ENCODE measurements around the gene CDK4.
"Not testable (repeated sequence)": the region's sequence is repeated elsewhere in the genome, so short reads cannot be mapped to it uniquely, and the experiment has no call there.

Gene CDK4

DNA sequence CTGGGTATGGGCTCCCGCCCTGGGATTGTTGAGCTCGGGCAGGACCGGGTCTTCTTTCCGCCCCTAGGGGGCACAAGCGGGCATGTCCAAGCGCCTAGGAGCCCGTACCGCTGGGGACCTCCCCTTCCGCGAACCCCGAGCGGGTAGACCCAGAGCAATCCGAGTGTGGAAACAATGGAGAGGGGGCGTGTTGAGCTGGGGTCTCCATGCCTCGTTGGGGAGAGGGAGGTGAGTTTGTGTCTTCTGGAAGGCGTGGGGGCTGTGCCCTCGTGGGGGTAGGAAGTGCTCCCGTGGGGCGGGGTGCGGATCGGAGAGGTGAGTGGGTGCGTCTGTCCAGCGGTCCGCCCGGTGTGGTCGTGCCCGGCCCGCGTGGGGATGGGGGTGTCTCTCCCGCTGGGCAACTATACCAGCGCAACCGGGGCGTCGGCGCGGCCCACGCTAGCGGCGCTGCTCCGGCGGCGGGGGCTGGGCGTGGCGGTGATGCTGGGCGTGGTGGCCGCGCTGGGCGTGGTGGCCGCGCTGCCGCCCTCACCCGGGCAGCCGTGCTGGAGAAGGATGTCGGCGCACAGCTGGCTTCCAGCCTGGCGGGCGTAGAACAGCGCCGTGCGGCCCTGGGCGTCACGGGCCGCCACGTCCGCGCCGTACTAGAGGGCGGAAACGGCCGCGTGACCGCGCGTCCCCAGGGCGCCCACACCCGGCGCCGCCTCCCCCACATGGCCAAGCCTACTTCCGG lies 25.8 kb downstream of the CDK4 start:
- no peak for DNase-seq (ENCODE audit: low read depth in 2 of 2)

DNA sequence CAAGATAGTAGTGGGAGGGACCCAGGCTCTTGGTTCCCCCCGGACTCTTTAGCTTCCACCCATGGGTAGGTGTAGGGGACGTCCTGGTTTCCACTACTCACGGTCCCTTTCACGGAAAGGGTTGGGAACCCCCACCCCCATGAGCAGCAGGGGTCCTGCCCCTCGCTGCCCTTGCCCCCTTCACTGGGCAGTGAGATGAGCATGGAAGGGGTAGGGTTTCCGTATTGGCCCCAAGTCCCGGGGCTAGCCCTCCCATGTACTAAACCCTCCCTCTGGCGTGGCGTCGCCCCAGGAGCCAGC lies 26.3 kb downstream of the CDK4 start:
- no peak for DNase-seq (ENCODE audit: low read depth in 2 of 2)

DNA sequence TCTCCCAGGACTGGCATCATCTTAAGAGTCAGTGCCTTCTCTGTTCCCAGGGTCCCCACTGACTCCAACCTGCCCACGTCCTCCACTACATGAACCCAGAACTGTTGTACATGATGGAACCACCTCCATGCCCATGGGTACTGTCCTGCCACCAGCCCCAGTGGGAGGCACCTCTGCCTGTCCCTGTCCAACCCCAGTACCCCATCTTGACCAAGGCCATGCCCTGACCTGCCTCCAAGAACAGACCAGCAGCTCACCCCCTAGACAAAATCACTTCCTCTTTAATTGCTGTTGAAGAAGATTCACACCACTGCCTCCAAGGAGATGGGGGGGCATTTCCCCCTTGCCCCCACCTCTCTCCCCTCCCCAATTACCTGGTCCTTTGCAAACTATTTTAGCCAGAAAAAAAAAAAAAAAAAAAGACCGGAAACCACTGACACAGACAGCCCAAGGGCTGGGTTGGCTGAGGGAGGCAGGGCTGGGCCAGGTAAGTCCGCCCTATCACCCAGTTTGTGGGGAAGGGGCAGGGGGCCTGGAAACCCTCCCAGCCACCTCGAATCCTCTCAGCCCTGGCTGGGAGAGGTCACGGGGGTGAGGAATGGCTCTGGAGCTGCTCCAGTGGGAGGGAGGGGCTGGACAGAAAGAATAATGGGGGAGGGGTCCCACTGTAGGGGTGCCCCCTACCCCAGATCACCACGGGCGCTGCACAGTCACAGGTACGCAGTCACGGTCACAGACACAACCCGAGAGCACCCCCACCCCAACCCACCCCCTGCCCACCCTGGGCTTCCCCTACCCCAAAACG lies 27.0 kb downstream of the CDK4 start:
- no peak for DNase-seq (ENCODE audit: low read depth in 2 of 2)

DNA sequence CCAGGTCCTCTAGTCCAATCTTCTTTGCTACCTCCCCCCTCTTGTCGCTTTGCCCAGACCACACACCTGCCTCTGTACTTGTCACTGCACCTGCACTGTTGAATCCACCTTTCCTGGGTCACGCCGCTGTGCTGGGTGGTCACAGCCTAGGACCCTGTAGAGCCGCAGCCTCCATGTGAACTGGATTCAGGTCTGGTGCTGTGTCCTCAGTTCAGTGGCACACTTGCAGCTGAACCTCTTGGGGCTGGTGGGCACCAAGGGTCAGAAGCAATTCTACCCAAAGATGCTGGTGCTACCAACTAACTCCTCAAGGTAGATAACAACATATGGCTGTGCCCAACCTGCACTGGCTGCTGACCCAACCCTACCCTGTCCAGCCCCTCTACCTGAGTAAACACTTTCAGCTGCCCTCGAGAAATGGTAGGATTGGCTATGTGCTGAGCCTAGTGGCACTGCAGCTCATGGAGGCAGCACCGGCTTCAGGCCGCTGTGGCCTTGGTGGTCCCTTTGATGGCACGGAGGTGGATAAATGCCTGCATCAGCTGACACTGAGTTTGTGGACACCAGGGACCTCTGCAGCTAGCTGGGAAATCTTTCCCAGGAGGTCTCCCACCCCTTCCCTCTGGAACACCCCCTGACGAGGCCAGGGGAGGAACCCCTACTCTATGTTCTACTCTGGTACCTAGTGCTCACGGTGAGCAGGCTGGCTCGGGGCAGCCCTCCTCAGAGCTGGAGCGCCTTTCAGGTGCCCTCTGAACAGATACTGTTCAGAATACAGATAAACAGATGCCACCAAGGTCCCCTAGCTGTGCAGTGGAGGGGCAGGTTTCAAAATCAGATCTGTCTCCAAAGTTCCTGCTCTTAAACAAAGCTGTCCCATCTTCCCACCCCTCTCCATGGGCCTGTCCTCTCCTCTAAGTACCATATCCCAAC lies 27.8 kb downstream of the CDK4 start:
- no peak for DNase-seq (ENCODE audit: low read depth in 2 of 2)

DNA sequence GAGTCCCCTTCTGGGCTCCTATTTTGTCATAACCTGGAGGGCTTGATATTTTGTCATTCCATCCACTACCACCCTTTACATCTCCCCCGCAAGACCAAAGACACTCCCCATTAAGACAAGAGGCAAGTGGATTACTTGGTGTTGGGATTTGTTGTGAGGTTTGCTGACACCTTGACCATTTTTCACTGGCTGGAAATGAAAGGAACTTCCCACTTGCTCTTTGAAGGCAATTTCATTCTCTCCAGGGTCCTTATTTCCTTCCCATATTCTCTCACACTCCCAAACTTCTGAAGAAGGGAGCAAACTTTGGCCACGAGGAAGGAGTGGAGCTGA lies 28.5 kb downstream of the CDK4 start:
- no peak for DNase-seq (ENCODE audit: low read depth in 2 of 2)

DNA sequence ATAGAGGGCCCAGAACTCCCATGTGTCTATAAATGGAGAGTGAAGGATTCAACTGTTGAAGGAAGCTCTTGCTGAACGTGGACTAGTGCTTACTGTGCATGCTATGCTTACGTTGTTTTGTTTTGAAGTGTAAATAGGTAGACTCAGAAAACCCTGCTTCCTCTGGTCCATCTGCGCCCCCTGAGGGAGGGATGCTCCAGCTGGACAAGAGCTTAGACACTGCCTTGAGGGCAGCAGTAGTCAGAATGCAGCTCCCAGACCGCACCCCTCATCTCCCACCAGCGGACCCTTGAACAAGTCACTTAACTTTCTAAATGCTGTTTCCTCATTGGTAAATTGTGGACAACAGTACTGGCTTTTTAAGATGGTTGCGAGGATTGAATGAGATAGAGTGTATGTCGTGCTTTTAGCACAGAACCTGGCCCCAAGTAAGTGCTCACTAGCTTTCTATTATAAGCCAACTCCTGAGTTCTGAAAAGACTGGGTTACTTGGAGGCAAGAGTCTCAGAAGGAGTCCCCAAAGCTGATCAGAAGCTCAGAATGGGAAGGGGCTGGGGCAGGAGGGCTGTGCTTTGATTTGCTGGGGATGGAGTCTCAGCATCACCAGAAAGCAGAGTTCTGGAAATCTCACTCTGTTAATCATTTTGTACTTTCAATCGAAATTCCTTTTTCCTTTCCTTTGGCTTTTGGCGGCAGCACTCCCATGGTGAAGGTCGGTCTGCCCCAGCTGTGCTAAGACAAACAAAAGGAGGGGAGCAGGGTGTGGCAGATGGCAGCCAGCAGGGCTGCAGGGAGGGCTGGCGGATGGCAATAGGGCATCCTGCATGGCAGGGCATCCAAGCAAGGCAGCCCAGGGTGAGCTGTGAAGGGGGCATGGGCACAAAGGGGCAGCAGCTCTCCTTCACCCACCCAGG lies 29.1 kb downstream of the CDK4 start:
- DNase-seq (ENCODE audit: low read depth in 2 of 2): no peak

DNA sequence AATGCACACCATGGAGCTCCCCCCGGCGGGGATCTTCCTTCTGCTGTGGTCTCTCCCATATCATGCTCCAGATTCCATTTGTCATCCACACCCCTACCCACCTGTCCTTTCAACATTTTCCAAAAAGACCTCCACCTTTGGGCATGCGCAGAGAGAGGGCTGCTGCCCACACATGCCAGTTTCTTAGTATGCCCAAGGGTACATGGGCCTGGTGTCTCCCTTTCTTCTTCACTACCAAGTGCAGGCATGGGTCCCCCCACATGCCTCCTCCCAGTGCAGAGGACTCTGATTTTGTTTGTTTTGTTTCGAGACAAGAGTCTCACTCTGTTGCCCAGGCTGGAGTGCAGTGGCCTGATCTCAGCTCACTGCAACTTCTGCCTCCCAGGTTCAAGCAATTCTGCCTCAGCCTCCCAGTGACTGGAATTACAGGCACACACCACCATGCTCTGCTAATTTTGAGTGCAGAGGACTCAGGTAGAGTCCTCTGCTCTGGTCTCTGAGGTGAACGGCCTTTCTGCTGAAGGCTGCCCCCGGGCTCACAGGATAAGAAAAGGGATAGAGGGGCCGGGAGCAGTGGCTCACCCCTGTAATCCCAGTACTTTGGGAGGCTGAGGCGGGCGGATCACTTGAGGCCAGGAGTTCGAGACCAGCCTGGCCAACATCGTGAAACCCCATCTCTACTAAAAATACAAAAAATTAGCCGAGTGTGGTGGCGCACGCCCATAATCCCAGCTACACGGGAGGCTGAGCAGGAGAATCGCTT lies 30.1 kb downstream of the CDK4 start:
- DNase-seq (ENCODE audit: low read depth in 2 of 2): not testable (repeated sequence)

DNA sequence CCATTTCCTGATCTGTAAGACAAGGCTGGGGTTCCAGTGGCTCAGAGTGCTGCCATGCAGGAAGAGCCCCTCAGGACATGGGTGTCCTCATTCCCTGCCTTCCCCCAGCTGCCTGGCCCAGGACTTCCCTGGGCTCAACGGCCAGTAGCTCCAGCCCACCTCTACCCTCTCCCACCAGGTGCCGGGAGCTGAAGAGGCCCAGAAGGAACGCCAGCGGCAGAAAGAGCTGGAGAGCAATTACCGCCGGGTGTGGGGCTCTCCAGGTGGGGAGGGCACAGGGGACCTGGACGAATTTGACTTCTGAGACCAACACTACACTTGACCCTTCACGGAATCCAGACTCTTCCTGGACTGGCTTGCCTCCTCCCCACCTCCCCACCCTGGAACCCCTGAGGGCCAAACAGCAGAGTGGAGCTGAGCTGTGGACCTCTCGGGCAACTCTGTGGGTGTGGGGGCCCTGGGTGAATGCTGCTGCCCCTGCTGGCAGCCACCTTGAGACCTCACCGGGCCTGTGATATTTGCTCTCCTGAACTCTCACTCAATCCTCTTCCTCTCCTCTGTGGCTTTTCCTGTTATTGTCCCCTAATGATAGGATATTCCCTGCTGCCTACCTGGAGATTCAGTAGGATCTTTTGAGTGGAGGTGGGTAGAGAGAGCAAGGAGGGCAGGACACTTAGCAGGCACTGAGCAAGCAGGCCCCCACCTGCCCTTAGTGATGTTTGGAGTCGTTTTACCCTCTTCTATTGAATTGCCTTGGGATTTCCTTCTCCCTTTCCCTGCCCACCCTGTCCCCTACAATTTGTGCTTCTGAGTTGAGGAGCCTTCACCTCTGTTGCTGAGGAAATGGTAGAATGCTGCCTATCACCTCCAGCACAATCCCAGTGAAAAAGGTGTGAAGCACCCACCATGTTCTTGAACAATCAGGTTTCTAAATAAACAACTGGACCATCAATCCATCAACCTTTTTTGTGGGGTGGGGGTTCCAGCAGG lies 31.2 kb downstream of the CDK4 start:
- no peak for DNase-seq (ENCODE audit: low read depth in 2 of 2)

DNA sequence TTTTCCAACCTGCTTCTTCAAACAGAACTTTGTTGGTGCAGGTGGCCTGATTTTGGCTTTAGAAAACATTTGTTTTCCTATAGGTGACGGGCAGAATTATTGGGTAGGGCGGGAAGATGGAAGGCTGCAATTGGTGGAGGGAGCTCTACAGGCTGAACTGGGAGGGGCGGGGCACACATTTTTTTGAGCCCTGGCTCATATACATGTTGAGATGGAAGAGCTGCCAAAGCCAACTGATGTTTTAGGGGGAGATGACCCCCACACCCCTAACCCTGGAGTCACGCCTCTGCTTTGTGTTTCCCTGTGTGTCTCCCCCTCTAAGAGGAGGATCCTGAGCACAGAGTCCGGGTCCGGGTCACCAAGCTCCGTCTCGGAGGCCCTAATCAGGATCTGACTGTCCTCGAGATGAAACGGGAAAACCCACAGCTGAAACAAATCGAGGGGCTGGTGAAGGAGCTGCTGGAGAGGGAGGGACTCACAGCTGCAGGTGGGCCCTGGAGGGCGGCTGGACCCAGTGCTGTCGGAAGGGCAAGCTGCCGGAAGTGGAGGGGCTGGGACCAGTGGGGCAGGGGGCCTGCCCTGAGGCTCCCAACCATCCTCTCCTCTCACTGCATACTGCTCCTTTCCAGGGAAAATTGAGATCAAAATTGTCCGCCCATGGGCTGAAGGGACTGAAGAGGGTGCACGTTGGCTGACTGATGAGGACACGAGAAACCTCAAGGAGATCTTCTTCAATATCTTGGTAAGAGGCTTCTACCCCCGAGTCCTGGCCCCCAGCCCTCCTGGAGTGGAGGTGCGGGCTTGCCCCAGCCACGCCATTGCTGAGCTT lies 32.1 kb downstream of the CDK4 start:
- no peak for DNase-seq (ENCODE audit: low read depth in 2 of 2)

DNA sequence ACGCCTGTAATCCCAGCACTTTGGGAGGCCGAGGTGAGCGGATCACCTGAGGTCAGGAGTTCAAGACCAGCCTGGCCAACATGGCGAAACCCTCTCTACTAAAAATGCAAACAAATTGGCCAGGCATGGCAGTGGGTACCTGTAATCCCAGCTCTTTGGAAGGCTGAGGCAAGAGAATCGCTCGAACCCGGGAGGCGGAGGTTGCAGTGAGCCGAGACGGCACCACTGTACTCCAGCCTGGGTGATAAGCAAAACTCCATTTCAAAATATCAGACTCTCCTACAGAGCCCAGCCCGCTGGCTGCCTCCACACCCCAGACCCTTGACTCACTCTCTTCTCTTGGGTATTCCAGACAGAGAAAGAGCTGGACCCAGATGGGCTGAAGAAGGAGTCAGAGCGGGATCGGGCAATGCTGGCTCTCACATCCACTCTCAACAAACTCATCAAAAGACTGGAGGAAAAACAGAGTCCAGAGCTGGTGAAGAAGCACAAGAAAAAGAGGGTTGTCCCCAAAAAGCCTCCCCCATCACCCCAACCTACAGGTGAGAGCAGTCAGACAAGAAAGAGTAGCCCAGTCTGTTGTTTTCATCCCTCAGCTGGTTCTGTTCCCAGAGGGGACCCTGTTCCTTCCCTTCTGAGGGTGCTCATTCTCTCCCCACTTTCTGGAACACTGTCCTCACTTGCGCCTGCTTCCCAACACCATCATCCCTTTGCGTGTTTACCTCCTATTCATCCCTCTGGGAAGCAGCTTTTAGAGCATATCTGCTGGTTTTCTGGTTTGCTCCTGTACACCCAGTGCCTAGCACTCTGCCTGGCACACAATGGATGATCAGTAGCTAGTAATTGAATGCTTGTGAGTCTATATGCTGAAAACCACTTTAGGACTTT lies 33.2 kb downstream of the CDK4 start:
- DNase-seq (ENCODE audit: low read depth in 2 of 2): no peak

DNA sequence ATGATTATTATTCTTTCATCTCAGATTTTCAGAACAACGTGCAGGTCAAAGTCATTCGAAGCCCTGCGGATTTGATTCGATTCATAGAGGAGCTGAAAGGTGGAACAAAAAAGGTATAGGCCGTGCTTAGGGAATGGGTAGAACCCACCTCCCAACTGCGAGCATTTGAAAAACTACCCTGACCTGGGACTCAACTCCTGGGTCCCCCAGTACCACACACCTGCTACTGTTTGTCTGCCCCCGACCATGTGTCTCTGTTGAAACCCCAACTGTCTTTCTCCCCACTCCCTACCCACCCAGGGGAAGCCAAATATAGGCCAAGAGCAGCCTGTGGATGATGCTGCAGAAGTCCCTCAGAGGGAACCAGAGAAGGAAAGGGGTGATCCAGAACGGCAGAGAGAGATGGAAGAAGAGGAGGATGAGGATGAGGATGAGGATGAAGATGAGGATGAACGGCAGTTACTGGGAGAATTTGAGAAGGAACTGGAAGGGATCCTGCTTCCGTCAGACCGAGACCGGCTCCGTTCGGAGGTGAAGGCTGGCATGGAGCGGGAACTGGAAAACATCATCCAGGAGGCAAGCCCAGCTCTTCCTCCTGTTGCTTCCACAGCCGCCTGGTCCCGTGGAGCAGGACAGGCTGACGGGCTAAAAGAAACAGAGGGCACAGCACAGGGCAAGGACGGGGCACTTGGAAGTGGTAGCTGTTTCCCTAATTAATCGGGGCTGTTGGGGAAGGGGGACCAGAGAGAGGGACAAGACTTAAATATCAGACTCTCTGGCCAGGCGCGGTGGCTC lies 34.1 kb downstream of the CDK4 start:
- DNase-seq (ENCODE audit: low read depth in 2 of 2): no peak

DNA sequence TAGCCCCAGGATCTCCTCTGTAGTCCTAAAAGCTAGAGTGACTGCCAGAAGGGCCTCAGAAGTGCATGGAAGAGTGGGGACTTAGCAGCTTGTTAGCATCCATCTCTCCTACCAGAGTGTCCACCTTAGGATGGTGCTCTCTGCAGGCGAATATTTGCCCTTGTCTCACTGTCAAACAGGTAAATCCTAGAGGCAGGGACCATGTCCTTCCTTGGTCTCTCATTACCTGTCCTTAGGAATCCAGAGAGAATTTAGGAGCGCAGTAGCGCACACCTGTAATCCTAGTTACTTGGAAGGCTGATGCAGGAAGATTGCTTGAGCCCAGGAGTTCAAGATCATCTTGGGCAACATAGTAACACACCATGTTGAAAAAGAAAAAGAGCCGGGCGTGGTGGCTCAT lies 35.0 kb downstream of the CDK4 start:
- DNase-seq (ENCODE audit: low read depth in 2 of 2): no peak

DNA sequence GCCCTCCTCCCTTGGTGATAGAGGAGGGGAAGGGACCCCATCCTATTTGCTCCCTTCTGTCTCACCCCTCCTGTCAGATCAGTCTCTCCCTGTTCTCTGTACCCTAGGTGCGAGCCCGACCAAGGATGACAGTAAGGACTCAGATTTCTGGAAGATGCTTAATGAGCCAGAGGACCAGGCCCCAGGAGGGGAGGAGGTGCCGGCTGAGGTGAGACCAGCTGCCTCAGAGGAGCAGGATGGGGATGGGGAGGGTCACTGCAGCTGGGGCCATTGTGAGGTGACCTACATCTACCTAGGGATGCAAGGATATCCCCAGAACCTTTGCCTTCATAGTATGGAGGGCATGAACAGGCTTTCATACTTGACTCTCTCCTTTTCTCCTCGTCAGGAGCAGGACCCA lies 35.8 kb downstream of the CDK4 start:
- no peak for DNase-seq (ENCODE audit: low read depth in 2 of 2)

DNA sequence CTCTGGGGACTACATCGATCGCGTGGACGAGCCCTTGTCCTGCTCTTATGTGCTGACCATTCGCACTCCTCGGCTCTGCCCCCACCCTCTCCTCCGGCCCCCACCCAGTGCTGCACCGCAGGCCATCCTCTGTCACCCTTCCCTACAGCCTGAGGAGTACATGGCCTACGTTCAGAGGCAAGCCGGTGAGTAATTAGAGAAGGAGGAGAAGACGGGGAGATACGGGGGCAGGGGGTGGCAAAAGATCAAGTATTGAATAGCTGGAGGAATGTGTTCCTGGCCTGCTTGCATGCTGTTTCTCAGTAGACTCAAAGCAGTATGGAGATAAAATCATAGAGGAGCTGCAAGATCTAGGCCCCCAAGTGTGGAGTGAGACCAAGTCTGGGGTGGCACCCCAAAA lies 36.3 kb downstream of the CDK4 start:
- no peak for DNase-seq (ENCODE audit: low read depth in 2 of 2)

DNA sequence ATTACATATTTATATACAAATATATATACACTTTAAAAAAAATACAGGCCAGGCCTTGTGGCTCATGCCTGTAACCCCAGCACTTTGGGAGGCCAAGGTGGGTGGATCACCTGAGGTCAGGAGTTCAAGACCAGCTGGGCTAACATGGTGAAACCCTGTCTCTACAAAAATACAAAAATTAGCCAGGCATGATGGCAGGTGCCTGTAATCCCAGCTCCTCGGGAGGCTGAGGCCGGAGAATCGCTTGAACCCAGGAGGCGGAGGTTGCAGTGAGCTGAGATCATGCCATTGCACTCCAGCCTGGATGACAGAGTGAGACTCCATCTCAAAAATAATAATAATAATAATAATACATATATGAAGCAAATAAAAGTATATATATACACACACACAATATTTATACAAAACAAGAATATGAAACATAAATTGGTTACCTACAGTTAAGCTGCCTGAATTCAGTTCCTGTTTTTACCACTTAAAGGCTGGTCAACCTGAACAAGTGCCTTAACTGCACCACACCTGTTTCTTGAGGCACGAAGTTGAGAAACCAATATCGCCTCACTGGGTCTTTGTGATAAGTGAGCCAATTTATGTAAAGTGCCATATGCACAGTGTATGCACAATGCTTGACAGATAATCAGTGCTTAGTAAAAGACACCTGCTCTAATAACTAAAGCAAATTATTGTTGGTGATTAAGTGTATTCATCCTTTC lies 36.9 kb downstream of the CDK4 start:
- not testable (repeated sequence) for DNase-seq (ENCODE audit: low read depth in 2 of 2)

DNA sequence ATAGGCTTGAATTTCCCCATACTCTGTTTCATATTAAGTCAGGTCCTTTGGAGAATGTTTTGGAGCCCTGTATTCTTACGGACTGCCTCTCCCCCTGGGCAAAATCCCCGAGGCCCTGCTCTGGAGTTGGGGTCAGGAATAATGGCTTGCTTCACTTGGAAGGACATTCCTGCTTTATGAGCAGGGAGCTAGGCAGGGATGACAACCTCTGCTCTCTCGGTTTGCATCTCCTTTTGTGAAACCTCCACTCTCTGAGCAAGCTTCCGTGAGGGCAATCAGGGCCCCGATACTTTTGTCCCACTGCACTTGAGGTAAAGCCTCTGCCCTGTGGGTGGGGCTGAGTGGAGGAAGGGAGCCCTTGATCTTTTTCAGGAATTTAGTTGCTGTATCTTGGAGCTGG lies 38.9 kb downstream of the CDK4 start:
- DNase-seq (ENCODE audit: low read depth in 2 of 2): no peak
